ENCODE results near the gene HPCAL1. TPM values are rescaled to one million over a fixed set of nuclear protein-coding genes. Genes with fewer than 3 reads are reported as not detected.
A peak's percentile ranks its signal among the peaks of the same experiment; 100 is the strongest.

The HPCAL1 gene
- total RNA-seq, 2 experiments from 2014 or later, result 9.2 to 9.7 TPM

GRCh38 chr2:10265329-10266132, 37.2 kb upstream of the HPCAL1 start:
- intact Hi-C loops (cut with micrococcal nuclease; ENCODE audit: unreplicated experiment), result loop anchor here (1.0 kb wide), 1 partner anchor 166 kb away; no protein-coding TSS in a partner anchor
- H3K27ac ChIP-seq (ENCODE audit: low read depth, low read length, poor library complexity, severe bottlenecking), result no peak overlapping the region
- no peak for DNase-seq (ENCODE audit: low spot score)
- H3K9me2 ChIP-seq (ENCODE audit: insufficient read depth, low read length), result no peaks in the 10 kb centered on the region
- no peaks in the 10 kb centered on the region for H3K4me1 ChIP-seq (ENCODE audit: insufficient read depth, low read length, poor library complexity, severe bottlenecking)
- H2AFZ ChIP-seq (ENCODE audit: low read length), result no peak overlapping the region
- POLR2A ChIA-PET, result interaction anchor here (0.5 to 1.5 kb wide), 3 partner anchors 22 to 239 kb away, joined by 3 to 5 read pairs (median 4); no protein-coding TSS in a partner anchor
- H3K4me2 ChIP-seq (ENCODE audit: low read length), result no peak overlapping the region
- no peaks in the 10 kb centered on the region for H3K9me3 ChIP-seq (ENCODE audit: low read length)
- CTCF ChIA-PET (ENCODE audit: unreplicated experiment), result interaction anchor here (0.6 to 1.4 kb wide), 3 partner anchors 144 to 169 kb away, joined by 3 to 6 read pairs (median 5); no protein-coding TSS in a partner anchor
- TF ChIP-seq EZH2phosphoT487 (IDR thresholded peaks at IDR 0.05; ENCODE audit: borderline replicate concordance, low read depth, low read length) (no peak), CTCF (conservative IDR thresholded peaks at IDR 0.05; ENCODE audit: low read length) (no peak)
- no peaks in the 10 kb centered on the region for H3K36me3 ChIP-seq (ENCODE audit: insufficient read depth, low read length)
- no peak overlapping the region for H3K4me3 ChIP-seq (ENCODE audit: low read depth, low read length, poor library complexity, severe bottlenecking)
- no TSS peak for BruUV-seq (replicated peaks)
- H4K20me1 ChIP-seq (ENCODE audit: insufficient read depth, low read length), result no peaks in the 10 kb centered on the region
- H3K79me2 ChIP-seq (ENCODE audit: insufficient read depth, low read depth, low read length), result no peaks in the 10 kb centered on the region

DNA sequence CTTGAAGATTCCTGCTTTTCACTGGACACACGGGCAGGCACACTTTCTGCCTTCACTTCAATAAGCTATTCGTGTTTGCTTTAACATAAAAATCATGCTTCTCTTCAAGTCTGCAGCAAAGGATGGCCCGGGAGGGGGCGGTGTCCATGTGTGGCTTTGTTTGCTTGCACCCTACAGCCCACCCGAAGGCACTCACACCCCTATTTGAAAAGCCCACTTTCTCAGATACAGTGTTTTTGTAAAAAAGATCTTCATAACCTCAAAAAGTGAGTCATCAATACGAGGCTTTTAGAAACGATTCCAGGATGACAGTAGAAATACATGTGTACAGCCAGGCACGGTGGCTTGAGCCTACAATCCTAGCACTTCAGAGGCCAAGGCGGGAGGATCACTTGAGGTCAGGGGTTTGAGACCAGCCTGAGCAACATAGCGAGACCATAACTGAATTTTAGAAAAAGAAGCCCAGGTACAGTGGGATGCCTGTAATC, 36.5 kb upstream of the HPCAL1 start:
- BruUV-seq (replicated peaks), result no TSS peak
- no peak for DNase-seq (ENCODE audit: low spot score)
- TF ChIP-seq EZH2phosphoT487 (IDR thresholded peaks at IDR 0.05; ENCODE audit: borderline replicate concordance, low read depth, low read length) (no peak), CTCF (conservative IDR thresholded peaks at IDR 0.05; ENCODE audit: low read length) (peak; percentile 52)
- Histone ChIP-seq H4K20me1 (ENCODE audit: insufficient read depth, low read length) (no peaks in the 10 kb centered on the region), H3K4me3 (ENCODE audit: low read depth, low read length, poor library complexity, severe bottlenecking) (no peak overlapping the region), H3K9me2 (ENCODE audit: insufficient read depth, low read length) (no peaks in the 10 kb centered on the region), H3K4me1 (ENCODE audit: insufficient read depth, low read length, poor library complexity, severe bottlenecking) (no peaks in the 10 kb centered on the region), H3K4me2 (ENCODE audit: low read length) (no peak overlapping the region), H2AFZ (ENCODE audit: low read length) (no peak overlapping the region), H3K9me3 (ENCODE audit: low read length) (no peaks in the 10 kb centered on the region), H3K79me2 (ENCODE audit: insufficient read depth, low read depth, low read length) (no peaks in the 10 kb centered on the region), H3K27ac (ENCODE audit: low read depth, low read length, poor library complexity, severe bottlenecking) (no peak overlapping the region), H3K36me3 (ENCODE audit: insufficient read depth, low read length) (no peaks in the 10 kb centered on the region)
- CTCF ChIA-PET (ENCODE audit: unreplicated experiment), result interaction anchor here (1.0 to 1.4 kb wide), 2 partner anchors 167 to 169 kb away, joined by 5 to 6 read pairs; no protein-coding TSS in a partner anchor
- POLR2A ChIA-PET, result interaction anchor here (0.5 to 1.5 kb wide), 3 partner anchors 21 to 238 kb away, joined by 3 to 5 read pairs (median 4); no protein-coding TSS in a partner anchor
- intact Hi-C loops (cut with micrococcal nuclease; ENCODE audit: unreplicated experiment), result loop anchor here (1.0 kb wide), 1 partner anchor 165 kb away; no protein-coding TSS in a partner anchor

All from OCI-LY7 (cell line).